GM19452 (cell line): ENCODE results near the gene CHD2.

Experiments used
- ATAC-seq: cut with Tn5 transposase; IDR thresholded peaks from one replicate; pipeline ENCODE4 v1.9.1; 2021; ENCODE audit not compliant: unreplicated experiment

Gene CHD2

DNA sequence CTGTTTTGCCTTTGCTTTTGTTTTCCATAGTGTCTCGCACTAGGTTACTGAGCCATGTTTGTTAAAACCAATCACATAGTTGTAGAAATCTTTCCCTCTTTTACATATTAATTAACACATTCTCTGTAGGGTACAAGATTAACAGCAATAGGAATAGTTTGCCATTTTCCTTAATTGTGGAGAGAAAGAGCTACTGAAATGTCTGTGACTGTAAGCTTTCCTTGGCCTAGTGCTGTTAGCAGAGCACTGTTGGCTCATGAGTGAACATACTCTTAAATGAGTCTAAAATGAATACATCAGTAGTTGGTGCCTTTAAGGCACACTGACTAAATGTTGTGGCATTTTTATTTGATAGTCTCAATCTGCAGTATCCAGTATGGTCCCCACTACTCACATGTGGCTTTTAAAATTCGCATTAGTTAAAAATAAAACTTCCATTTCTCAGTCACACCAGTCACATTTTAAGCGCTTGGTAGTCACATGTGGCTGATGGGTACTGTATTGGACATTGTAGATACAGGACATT is 28.2 kb downstream of the CHD2 start:
- no peak for ATAC-seq

- ATAC-seq = no peak
Measured at GRCh38 chr15:92929002-92929401, 28.9 kb downstream of the CHD2 start.

GRCh38 chr15:92930054-92930621 is 30.0 kb downstream of the CHD2 start:
- ATAC-seq = no peak

GRCh38 chr15:92930776-92931175 is 30.7 kb downstream of the CHD2 start:
- ATAC-seq = no peak

GRCh38 chr15:92932946-92933649 is 33.0 kb downstream of the CHD2 start:
- no peak for ATAC-seq

DNA sequence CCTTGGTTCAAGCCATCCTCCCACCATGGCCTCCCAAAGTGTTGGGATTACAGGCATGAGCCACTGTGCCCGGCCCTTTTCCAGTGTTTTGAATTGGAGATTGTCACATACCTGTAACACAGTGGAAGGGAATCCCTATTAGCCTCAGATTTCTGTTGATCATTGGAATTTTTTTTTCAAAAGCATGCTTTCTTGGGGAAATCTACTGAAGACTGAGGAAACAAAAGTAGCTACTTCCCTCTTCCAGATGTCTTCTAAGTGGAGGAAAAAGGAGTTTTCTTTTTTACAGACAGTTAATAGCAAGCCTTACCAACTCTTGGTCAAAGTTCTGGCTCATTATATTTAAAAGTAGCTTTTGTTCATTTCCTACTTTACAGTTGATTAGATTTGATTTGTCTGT is 33.7 kb downstream of the CHD2 start:
- ATAC-seq = no peak

DNA sequence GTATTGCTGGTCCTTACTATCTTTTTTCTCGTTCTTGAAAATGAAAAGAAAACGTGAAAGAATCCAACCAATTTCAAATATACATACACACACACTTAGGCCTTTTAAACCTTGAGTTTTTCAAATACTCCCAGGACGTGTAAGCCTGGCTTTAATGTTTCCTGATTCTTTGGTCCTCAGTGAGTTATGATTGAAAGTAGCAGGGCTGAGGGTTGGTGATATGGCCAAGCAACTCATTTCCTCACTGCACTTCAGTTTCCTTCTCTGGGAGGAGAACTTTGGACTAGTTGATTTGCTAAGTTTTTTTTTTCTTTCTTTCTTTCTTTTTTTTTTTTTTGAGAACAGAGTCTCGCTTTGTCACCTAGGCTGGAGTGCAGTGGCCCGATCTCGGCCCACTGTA is 34.6 kb downstream of the CHD2 start:
- ATAC-seq = no peak

- no peak for ATAC-seq
Measured at GRCh38 chr15:92936138-92936537, 36.0 kb downstream of the CHD2 start.

- ATAC-seq = no peak
Measured at GRCh38 chr15:92936693-92937092, 36.6 kb downstream of the CHD2 start.

DNA sequence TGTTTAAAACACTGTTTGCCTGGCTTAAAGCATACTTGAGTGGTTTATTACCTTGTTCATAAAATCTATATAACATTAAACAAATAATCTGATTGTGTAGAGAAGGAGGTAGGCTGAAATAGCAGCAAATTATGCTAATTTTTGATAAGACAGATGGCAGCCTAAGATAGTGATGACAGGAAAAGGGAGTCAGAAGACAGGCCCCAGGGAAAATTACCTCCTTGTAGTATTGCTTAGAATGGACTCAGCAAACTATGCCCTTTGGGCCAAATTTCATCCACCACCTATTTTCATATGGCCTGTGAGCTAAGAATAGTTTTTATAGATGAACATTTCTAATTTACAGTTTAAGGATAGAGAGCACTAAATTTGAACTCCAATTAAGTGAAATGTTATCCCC is 37.8 kb downstream of the CHD2 start:
- ATAC-seq = no peak

DNA sequence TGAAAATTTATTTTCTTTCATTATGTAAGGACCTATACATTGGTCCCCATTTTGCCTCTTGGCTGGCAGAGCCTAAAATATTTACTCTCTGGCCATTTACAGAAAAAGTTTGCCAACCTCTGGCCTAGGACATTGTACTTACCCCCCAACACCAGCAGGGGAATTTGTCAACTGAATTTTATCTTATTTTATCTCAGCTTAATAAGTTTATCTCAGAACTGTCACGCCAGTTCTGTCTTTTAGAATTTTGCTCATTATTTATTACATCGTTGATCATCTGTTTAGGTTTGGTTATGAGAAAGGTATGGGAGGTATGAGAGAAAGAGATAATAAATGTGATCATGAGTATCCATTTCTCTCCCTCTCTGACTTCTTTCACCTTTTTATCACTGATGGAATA is 38.3 kb downstream of the CHD2 start:
- no peak for ATAC-seq

DNA sequence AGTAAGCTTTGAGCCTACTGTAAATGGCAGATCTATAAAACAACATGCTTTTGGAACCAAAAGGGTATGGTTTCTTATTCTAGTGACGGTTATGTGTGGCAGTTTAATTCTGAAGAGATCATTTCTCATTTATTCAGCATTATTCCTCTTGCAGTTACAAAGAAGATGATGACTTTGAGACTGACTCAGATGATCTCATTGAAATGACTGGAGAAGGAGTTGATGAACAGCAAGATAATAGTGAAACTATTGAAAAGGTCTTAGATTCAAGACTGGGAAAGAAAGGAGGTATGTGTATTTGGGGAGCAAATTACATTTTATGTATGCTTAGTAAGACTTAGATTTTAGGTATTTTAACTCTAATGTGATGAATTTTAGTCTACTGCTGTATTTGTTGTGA is 41.5 kb downstream of the CHD2 start:
- no peak for ATAC-seq

GRCh38 chr15:92942706-92943105 is 42.6 kb downstream of the CHD2 start:
- no peak for ATAC-seq

- ATAC-seq = no peak
Measured at GRCh38 chr15:92943581-92943980, 43.5 kb downstream of the CHD2 start.

- no peak for ATAC-seq
Measured at GRCh38 chr15:92944946-92945521, 44.9 kb downstream of the CHD2 start.

DNA sequence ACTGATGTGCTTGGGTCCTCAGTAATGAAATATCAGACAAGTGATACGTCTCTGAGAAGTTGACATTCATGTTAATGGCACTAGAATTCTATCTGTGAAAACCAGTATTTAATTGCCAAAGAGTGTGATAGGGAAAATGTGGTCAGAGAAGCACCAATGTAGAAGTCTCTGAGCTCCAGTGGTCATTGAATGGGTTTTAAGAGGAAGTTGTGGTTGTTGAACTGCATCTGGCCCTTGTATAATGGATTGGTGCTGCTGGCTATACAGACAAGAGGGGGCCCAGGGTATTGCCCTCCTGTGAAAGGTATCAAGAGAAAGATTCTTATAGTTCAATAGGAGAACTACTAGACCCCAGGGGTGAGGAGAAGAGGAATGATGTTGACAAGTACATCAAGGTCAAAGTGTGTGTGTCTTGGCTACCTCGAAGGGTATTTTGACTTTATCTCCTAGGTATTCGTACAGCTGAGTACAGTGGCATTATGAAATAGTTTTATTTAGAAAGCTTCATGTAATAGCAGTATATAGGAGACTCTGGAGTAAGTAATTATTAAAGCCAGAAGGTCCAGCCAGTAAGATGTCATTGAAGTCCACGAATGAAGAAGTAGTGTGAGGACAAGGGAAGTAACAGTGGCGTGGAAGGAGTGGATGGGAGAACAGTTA is 47.1 kb downstream of the CHD2 start:
- ATAC-seq = no peak

- ATAC-seq = no peak
Measured at GRCh38 chr15:92949604-92950249, 49.6 kb downstream of the CHD2 start.

DNA sequence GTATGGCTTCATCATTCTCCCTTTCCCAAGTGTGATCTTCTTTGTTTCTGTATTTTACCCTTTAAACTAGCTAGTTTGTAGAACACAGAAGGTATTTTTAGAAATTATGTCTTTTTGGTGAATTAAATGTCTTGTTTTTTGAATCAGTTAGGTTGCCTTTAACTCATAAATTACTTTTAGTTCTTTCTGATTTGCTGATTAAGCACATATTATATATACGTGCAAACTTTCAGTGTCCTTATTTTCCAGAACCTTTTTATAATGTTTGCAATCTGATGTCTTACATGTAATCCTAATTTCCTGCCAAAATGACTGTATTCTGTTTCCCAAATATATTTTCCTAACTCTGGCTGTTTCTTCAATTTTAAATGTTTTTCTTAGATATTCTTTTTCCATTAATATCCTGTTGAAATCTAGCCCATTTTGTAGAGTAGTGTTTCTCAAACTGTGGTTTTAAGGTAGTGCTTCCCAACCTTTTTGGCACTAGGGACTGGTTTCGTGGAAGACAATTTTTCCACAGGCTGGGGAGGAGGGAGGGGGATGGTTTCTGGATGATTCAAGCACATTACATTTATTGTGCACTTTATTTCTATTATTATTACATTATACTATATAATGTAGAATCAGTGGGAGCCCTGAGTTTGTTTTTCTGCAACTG is 51.8 kb downstream of the CHD2 start:
- ATAC-seq = no peak

DNA sequence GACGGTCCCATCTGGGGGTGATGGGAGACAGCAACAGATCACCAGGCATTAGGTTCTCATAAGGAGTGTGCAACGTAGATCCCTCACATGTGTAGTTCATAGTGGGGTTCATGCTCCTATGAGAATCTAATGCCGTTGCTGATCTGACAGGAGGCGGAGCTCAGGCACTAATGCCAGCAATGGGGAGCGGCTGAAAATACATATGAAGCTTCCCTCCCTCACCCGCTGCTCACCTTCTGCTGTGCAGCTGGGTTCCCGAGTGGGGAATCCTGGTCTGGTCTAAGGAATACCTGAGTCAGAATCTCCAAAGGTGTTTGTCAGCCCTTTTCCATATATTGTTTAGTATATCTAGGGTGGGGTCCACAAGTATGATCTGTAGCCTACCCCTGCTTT is 52.3 kb downstream of the CHD2 start:
- no peak for ATAC-seq

GRCh38 chr15:92953566-92953965 is 53.4 kb downstream of the CHD2 start:
- no peak for ATAC-seq

DNA sequence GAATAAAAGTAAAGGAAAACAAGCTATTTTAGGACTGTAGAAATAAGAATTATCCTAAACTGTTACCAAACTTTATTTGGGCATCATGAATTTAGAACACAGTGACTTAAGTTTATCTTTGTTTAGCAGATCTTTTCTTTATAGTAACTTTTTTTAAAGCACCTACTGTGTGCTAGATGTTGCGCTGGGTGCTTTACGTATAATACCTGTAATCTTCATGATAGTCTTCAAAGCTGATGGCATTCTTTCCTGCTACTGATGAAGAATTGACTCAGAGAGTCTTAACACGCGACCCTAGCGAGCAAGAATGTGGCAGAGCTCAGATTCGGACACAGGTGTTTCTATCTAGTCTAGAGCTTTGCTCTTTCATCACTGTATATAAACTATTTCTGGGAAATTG is 53.9 kb downstream of the CHD2 start:
- ATAC-seq = no peak
